Measurements from ENCODE around the gene CLCN2. TPM values are rescaled to one million over a fixed set of nuclear protein-coding genes. Genes with fewer than 3 reads are reported as not detected.

CLCN2 gene
- total and polyA plus RNA-seq, 2 of the 8 experiments (the other 6 are each of a cell fraction or from before 2014, with no cell fraction given): 13.7 to 16.1 TPM

DNA sequence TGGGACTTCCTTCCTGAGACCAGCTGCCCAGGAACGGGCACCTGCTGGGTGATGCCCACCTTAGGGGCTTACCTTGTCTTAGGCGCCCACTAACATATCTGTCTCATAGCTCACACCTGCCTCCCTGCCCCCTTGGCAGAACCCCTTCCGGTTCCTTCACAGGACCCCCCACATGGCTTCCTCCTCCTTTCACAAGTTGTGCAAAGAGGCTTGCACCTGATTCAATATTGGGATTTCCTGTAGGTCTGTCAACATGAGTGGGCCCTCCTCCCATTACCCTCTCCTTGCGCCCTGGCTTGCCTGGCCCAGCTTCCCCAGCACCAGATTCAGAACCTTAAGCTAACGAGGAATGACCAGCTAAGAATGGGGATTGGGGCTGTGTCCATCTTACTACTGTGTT, 16.0 kb upstream of the CLCN2 start:
- H4K5ac ChIP-seq (ENCODE audit: insufficient read length, low read depth, low read length): peak overlapping the region; percentile 4
- H2BK5ac ChIP-seq (ENCODE audit: low read depth, low read length): no peak overlapping the region
- ChIA-PET CTCF (ENCODE audit: partially characterized antibody) (interaction anchor here (1.0 to 2.1 kb wide), 17 partner anchors 8 to 401 kb away, joined by 3 to 10 read pairs (median 4); partner anchors contain the start of genes CLCN2 and POLR2H), POLR2A (ENCODE audit: partially characterized antibody) (interaction anchor here (0.6 to 1.7 kb wide), 3 partner anchors 10 to 161 kb away, joined by 3 to 5 read pairs (median 4); no protein-coding TSS in a partner anchor)
- no peaks in the 10 kb centered on the region for H3K79me1 ChIP-seq (ENCODE audit: low read depth, low read length)
- H3K27me3 ChIP-seq (replicated peaks in 1 of 4; ENCODE audit: control insufficient read depth in 3 of 4, extremely low read depth in 1 of 4, insufficient read depth in 3 of 4, low read length in 3 of 4): peaks cover 27 to 40% (median 38%) of the 10 kb centered on the region in 4 experiments
- no peak overlapping the region for H3K4ac ChIP-seq (replicated peaks; ENCODE audit: insufficient read length, low read depth, low read length)
- H3K9ac ChIP-seq (replicated peaks in 1 of 4; ENCODE audit: extremely low read depth in 1 of 4, low read depth in 3 of 4, low read length in 3 of 4): no peak overlapping the region
- no peak overlapping the region for H3K23ac ChIP-seq (ENCODE audit: insufficient read length)
- no peak overlapping the region for H4K8ac ChIP-seq (ENCODE audit: extremely low read depth, insufficient read depth, low read length)
- 90% methylated on average over 5 of the region's 5 CpGs; no CpG with 5 or more reads in 1 of the 2 experiments for WGBS, 2 experiments (ENCODE audit: extremely low coverage in 1 of 2, insufficient coverage in 1 of 2, insufficient read length in 1 of 2, insufficient replicate concordance in 2 of 2, low coverage in 1 of 2, low lambda C conversion rate in 2 of 2, missing lambda C conversion rate in 1 of 2)
- H4K91ac ChIP-seq (replicated peaks; ENCODE audit: insufficient read length, low read length): no peak overlapping the region
- no peak overlapping the region for H2BK120ac ChIP-seq (replicated peaks; ENCODE audit: low read depth, low read length)
- H3K4me1 ChIP-seq (replicated peaks in 1 of 4; ENCODE audit: control insufficient read depth in 3 of 4, insufficient read depth in 4 of 4, low read length in 3 of 4): peaks cover 0 to 33% (median 27%) of the 10 kb centered on the region in 4 experiments; a peak in 6 of 7 replicates
- H3K14ac ChIP-seq (ENCODE audit: insufficient read length): no peak overlapping the region
- H2BK12ac ChIP-seq (ENCODE audit: low read depth, low read length): peak overlapping the region; percentile 62; the same call in 1 of the 2 replicates
- H3K4me3 ChIP-seq (ENCODE audit: extremely low read depth in 1 of 4, insufficient read depth in 2 of 4, low read depth in 3 of 4, low read length in 4 of 4): peak overlapping the region in 1 of 4 experiments; percentile 41; a peak in 1 of 8 replicates
- H3K79me2 ChIP-seq (ENCODE audit: control insufficient read depth in 1 of 2, insufficient read depth in 2 of 2, low read length in 2 of 2): no peaks in the 10 kb centered on the region
- H3K56ac ChIP-seq (replicated peaks; ENCODE audit: insufficient read length, low read depth, low read length): no peak overlapping the region
- no peak for FAIRE-seq
- no peak overlapping the region for H2BK15ac ChIP-seq (ENCODE audit: low read length)
- no peak overlapping the region for H2AK5ac ChIP-seq (ENCODE audit: low read depth, low read length)
- H3K4me2 ChIP-seq (ENCODE audit: insufficient read depth in 1 of 2, low read depth in 2 of 2, low read length in 2 of 2): peak overlapping the region; percentile 43 to 56
- H3K18ac ChIP-seq (ENCODE audit: extremely low read depth, low read length): 0 out of 2 replicates have a peak overlapping the region, but pooled peaks have one; percentile 9
- no peak overlapping the region for H2AFZ ChIP-seq (ENCODE audit: low read length)
- TF ChIP-seq JUND (IDR thresholded peaks at IDR 0.05; ENCODE audit: low read length) (no peak), POLR2A (IDR thresholded peaks at IDR 0.05; ENCODE audit: control extremely low read depth in 1 of 2, low read depth in 2 of 2, low read length in 2 of 2) (no peak), SIN3A (conservative IDR thresholded peaks at IDR 0.05 in 1 of 2, IDR thresholded peaks at IDR 0.05 in 1 of 2; ENCODE audit: low read depth in 1 of 2, low read length in 2 of 2) (no peak)
- DNase-seq (ENCODE audit: low read depth in 1 of 2, low spot score in 2 of 2): no peak
- H4K20me1 ChIP-seq (replicated peaks in 1 of 2; ENCODE audit: control insufficient read depth in 1 of 2, insufficient read depth in 2 of 2, low read length in 2 of 2): peaks cover 2 to 7% of the 10 kb centered on the region in 2 experiments
- no peaks in the 10 kb centered on the region for H3K9me3 ChIP-seq (ENCODE audit: insufficient read depth in 2 of 2, low read depth in 1 of 2, low read length in 1 of 2)
- no peak overlapping the region for H3K27ac ChIP-seq (ENCODE audit: low read depth, low read length)
- H3K23me2 ChIP-seq (ENCODE audit: low read depth, low read length): peaks cover 15% of the 10 kb centered on the region; the same call in 1 of the 2 replicates
- no peaks in the 10 kb centered on the region for H3K36me3 ChIP-seq (ENCODE audit: control insufficient read depth in 2 of 4, insufficient read depth in 4 of 4, low read length in 3 of 4)
- H2BK20ac ChIP-seq (ENCODE audit: low read length): no peak overlapping the region
